ENCODE measurements around the gene RCL1. TPM values are rescaled to one million over a fixed set of nuclear protein-coding genes. Genes with fewer than 3 reads are reported as not detected.
"Not testable (repeated sequence)": the region's sequence is repeated elsewhere in the genome, so short reads cannot be mapped to it uniquely, and the experiment has no call there.

The RCL1 gene
- total RNA-seq, 4 donors from 2014 or later = 15.6 to 29.3 (median 18.3) TPM

DNA sequence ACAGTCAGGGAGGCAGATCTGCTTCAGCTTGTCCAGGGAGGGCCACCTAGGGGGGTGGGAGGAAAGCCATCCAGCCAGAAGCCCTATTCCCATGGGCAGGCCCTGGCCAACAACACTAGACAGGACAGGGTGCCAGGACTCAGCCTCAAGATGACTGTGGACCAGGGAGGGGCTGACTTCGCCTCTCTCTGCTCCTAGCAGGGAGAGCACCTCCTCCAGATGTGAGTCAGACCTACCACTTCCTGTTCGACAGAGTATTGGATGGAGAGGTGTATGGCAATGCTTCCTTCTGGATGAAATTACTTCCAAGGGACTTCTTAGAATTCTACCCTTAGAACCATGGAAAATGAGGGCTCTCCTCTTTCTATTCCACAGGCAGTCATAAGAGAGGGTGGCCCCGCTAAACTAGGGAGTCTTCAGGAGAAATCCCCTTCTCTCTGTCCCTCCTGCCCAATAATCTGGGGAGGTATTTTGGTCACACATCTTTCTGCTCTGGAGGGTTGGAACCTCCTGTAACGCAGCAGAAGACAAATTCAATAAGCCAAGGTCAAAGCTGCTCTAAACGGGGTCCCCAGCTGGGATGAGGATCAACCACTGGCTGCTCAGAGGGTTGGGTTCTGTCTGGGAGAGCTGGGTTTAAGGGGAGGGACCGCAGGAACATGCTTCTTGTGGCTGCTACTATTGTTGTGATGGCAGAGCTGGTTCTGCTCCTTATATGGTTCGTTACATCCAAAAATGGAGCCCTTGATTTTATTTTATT is 23.2 kb upstream of the RCL1 start:
- H3K4me1 ChIP-seq = no peaks in the 10 kb centered on the region
- 79 to 80% methylated on average over 7 of the region's 7 CpGs for WGBS, 2 donors
- intact Hi-C loops (cut with DNase I) = loop anchor here (10.0 kb wide), 2 partner anchors 655 to 825 kb away; no protein-coding TSS in a partner anchor
- H3K4me3 ChIP-seq (replicated peaks in 1 of 3) = no peak overlapping the region
- no peaks in the 10 kb centered on the region for H3K27me3 ChIP-seq
- no peak overlapping the region for H3K27ac ChIP-seq
- no peaks in the 10 kb centered on the region for H3K36me3 ChIP-seq
- TF ChIP-seq, protein P1, sequence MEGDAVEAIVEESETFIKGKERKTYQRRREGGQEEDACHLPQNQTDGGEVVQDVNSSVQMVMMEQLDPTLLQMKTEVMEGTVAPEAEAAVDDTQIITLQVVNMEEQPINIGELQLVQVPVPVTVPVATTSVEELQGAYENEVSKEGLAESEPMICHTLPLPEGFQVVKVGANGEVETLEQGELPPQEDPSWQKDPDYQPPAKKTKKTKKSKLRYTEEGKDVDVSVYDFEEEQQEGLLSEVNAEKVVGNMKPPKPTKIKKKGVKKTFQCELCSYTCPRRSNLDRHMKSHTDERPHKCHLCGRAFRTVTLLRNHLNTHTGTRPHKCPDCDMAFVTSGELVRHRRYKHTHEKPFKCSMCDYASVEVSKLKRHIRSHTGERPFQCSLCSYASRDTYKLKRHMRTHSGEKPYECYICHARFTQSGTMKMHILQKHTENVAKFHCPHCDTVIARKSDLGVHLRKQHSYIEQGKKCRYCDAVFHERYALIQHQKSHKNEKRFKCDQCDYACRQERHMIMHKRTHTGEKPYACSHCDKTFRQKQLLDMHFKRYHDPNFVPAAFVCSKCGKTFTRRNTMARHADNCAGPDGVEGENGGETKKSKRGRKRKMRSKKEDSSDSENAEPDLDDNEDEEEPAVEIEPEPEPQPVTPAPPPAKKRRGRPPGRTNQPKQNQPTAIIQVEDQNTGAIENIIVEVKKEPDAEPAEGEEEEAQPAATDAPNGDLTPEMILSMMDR (IDR thresholded peaks at IDR 0.05) = no peak
- TF ChIP-seq POLR2A (IDR thresholded peaks at IDR 0.05) = no peak
- DNase-seq = no peak
- no peaks in the 10 kb centered on the region for H3K9me3 ChIP-seq

DNA sequence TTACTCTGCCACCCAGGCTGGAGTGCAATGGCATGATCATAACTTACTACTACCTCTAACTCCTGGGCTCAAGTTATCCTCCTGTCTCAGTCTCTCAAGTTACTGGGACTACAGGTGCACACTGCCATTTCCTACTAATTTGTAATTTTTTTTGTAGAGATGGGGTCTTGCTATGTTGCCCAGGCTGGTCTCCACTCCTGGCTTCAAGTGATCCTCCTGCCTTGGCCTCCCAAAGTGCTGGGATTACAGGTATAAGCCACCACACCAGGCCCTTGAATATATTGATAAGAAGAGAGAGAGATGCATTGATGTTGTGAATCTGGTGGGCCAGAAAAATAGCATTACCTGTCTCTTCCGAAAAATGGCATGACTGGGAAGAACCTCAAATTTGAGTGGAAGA is 21.0 kb upstream of the RCL1 start:
- Histone ChIP-seq H3K36me3 (no peaks in the 10 kb centered on the region), H3K9me3 (no peaks in the 10 kb centered on the region), H3K4me1 (no peaks in the 10 kb centered on the region), H3K4me3 (replicated peaks in 1 of 3) (no peak overlapping the region), H3K27ac (no peak overlapping the region), H3K27me3 (no peaks in the 10 kb centered on the region)
- intact Hi-C loops (cut with DNase I) = loop anchor here (10.0 kb wide), 1 partner anchor 823 kb away; no protein-coding TSS in a partner anchor
- 89 to 97% methylated on average over 1 of the region's 1 CpG for WGBS, 2 donors
- TF ChIP-seq, protein P1 (IDR thresholded peaks at IDR 0.05) = no peak
- TF ChIP-seq POLR2A (IDR thresholded peaks at IDR 0.05) = no peak
- DNase-seq = no peak

DNA sequence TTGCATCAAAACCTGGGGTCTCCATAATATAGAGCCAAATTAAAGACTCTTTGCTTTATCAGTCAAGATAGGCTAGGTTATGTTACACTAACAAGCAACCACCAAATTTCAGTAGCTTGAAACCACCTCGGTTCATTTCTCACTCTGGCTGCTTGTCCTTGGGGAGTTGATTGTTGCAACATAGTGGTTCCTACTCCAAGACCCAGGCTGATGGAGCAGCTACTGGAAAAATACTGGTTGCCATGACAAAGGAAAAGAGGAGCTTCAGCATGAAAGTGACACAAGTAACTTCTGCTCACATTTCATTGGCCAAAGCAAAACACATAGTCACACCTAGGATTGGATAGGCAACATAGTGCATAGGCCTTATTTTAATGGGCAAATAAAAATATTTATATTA is 18.5 kb upstream of the RCL1 start:
- no peak overlapping the region for H3K4me3 ChIP-seq (replicated peaks in 1 of 3)
- H3K27me3 ChIP-seq = no peaks in the 10 kb centered on the region
- TF ChIP-seq, protein P1 (IDR thresholded peaks at IDR 0.05) = no peak
- TF ChIP-seq POLR2A (IDR thresholded peaks at IDR 0.05) = no peak
- intact Hi-C loops (cut with DNase I) = loop anchor here (10.0 kb wide), 1 partner anchor 821 kb away; no protein-coding TSS in a partner anchor
- H3K36me3 ChIP-seq = no peaks in the 10 kb centered on the region
- H3K9me3 ChIP-seq = no peaks in the 10 kb centered on the region
- 66 to 80% methylated on average over 1 of the region's 1 CpG for WGBS, 2 donors
- DNase-seq = no peak
- H3K4me1 ChIP-seq = no peaks in the 10 kb centered on the region
- no peak overlapping the region for H3K27ac ChIP-seq

DNA sequence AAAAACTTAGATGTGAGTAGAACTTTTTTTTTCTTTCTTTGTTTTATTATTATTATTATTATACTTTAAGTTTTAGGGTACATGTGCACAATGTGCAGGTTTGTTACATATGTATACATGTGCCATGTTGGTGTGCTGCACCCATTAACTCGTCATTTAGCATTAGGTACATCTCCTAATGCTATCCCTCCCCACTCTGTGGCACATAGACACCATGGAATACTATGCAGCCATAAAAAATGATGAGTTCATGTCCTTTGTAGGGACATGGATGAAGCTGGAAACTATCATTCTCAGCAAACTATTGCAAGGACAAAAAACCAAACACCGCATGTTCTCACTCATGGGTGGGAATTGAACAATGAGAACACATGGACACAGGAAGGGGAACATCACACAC is 17.8 kb upstream of the RCL1 start:
- intact Hi-C loops (cut with DNase I) = loop anchor here (10.0 kb wide), 1 partner anchor 820 kb away; no protein-coding TSS in a partner anchor
- 80 to 84% methylated on average over 2 of the region's 2 CpGs for WGBS, 2 donors
- not testable (repeated sequence) for H3K27ac ChIP-seq; H3K4me1 ChIP-seq; DNase-seq; H3K4me3 ChIP-seq (replicated peaks in 1 of 3); H3K36me3 ChIP-seq; H3K27me3 ChIP-seq; H3K9me3 ChIP-seq

DNA sequence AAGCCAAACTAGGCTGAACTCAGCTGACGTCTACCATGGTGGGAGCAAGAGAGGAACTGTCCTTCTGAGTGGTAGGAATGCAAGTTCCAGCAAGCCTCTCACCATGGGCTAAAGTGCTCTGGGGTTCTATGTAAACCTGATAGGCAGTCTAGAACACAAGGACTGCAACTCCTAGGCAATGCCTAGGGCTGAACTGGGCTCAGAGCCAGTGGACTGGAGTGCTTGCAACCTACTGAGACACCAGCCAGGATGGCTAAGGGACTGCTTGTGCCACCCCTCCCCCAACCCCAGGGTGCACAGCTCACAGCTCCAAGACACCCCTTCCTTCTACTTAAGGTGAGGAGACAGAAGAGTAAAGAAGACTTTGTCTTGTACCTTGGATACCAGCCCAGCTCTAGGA is 12.1 kb upstream of the RCL1 start:
- no peaks in the 10 kb centered on the region for H3K36me3 ChIP-seq
- WGBS, 2 donors = 100% methylated on average over 1 of the region's 1 CpG
- no peak for TF ChIP-seq POLR2A (IDR thresholded peaks at IDR 0.05)
- TF ChIP-seq, protein P1 (IDR thresholded peaks at IDR 0.05) = no peak
- no peaks in the 10 kb centered on the region for H3K9me3 ChIP-seq
- no peak overlapping the region for H3K4me3 ChIP-seq (replicated peaks in 1 of 3)
- no peaks in the 10 kb centered on the region for H3K4me1 ChIP-seq
- no peaks in the 10 kb centered on the region for H3K27me3 ChIP-seq
- intact Hi-C loops (cut with DNase I) = no loop called here
- no peak for DNase-seq
- H3K27ac ChIP-seq = no peak overlapping the region

All from thyroid gland (tissue), 4 donors.